Effector CD4-positive, alpha-beta T cell (primary cell): Measurements from ENCODE around the gene EMC9.

ENCODE experiments used
- DNase-seq: peaks from one replicate; pipeline ENCODE4 v3.0.0-alpha.2; 2020

Gene EMC9

GRCh38 chr14:24176599-24176998 lies 35.2 kb upstream of the EMC9 start:
- no peak for DNase-seq

- DNase-seq, result no peak
Observed at GRCh38 chr14:24172871-24173281, 31.5 kb upstream of the EMC9 start.

- DNase-seq, result no peak
Observed at GRCh38 chr14:24172261-24172860, 31.0 kb upstream of the EMC9 start.

- DNase-seq, result peak; percentile 63
Observed at GRCh38 chr14:24171422-24172260, 30.2 kb upstream of the EMC9 start, which contains the start of gene REC8. Gene REC8 (plus strand): TSS chr14:24172080. CDS start chr14:24172553, 473 bp downstream.

GRCh38 chr14:24167469-24168114 lies 26.2 kb upstream of the EMC9 start:
- DNase-seq, result no peak

- DNase-seq, result no peak
Observed at GRCh38 chr14:24165785-24166184, 24.4 kb upstream of the EMC9 start.

GRCh38 chr14:24164518-24164991 lies 23.2 kb upstream of the EMC9 start:
- DNase-seq, result no peak

GRCh38 chr14:24162093-24162492 lies 20.7 kb upstream of the EMC9 start:
- no peak for DNase-seq

- peak; percentile 97 for DNase-seq
Observed at GRCh38 chr14:24160850-24161804, 19.7 kb upstream of the EMC9 start, which contains the start of gene IRF9. Gene IRF9 (plus strand): TSS chr14:24161265. CDS start chr14:24162145, 880 bp downstream.

GRCh38 chr14:24160499-24160849 lies 19.1 kb upstream of the EMC9 start:
- no peak for DNase-seq

- DNase-seq, result no peak
Observed at GRCh38 chr14:24159777-24160498, 18.5 kb upstream of the EMC9 start.

GRCh38 chr14:24157331-24157730 lies 15.9 kb upstream of the EMC9 start:
- no peak for DNase-seq

- DNase-seq, result no peak
Observed at GRCh38 chr14:24156840-24157239, 15.4 kb upstream of the EMC9 start.

GRCh38 chr14:24155100-24155499 lies 13.7 kb upstream of the EMC9 start:
- no peak for DNase-seq

- DNase-seq, result no peak
Observed at GRCh38 chr14:24151404-24152080, 10.2 kb upstream of the EMC9 start.

- DNase-seq, result no peak
Observed at GRCh38 chr14:24150993-24151392, 9.6 kb upstream of the EMC9 start.

- DNase-seq, result no peak
Observed at GRCh38 chr14:24150567-24150966, 9.2 kb upstream of the EMC9 start.

GRCh38 chr14:24150061-24150460 lies 8.7 kb upstream of the EMC9 start:
- DNase-seq, result no peak

GRCh38 chr14:24149302-24149969 lies 8.0 kb upstream of the EMC9 start:
- no peak for DNase-seq

GRCh38 chr14:24147761-24148428 lies 6.5 kb upstream of the EMC9 start:
- DNase-seq, result no peak
